H1 (cell line): ENCODE data around the gene DLEC1. TPM values are rescaled to one million over a fixed set of nuclear protein-coding genes. Genes with fewer than 3 reads are reported as not detected.
A peak's percentile ranks its signal among the peaks of the same experiment; 100 is the strongest.

ENCODE experiments used
- RAD21 ChIP-seq, 2 experiments: IDR thresholded peaks in 1 of 2; conservative IDR thresholded peaks in 1 of 2; 2 replicates each; pipeline ENCODE4 v1.6.1; 2011; ENCODE audit warnings: low read depth in 2 of 2, low read length in 2 of 2, improper control_type of control experiment in 1 of 2, inconsistent platforms in 1 of 2, mild to moderate bottlenecking in 1 of 2, moderate library complexity in 1 of 2
- SRF ChIP-seq: IDR thresholded peaks from 2 replicates; pipeline ENCODE4 v1.6.1; 2011; ENCODE audit warnings: mild to moderate bottlenecking, low read depth, low read length, moderate library complexity
- polyA plus RNA-seq, 7 experiments: library from polyadenylated mRNA; depleted of rRNA in 3 of 7; stranded (reverse) in 5 of 7; unstranded in 2 of 7; fragments of >200 nt in 5 of 7; fragments of 200-250 nt in 2 of 7; gene quantifications; 1 replicate in 5 of 7; 2 replicates in 1 of 7; 4 replicates in 1 of 7; pipeline versions ENCODE4 v1.2.1 to v1.2.3, GENCODE V29; 2011 to 2013; ENCODE audit warnings: missing spikeins in 2 of 7, mixed read lengths in 2 of 7
- total RNA-seq: library from RNA; stranded (reverse); fragmentation: NEBNext Ultra II Directional; extraction: Animal tissue kit (Norgen Biotek cat#: 25700); gene quantifications from 2 replicates; pipeline ENCODE4 v1.2.1, GENCODE V29; 2021

The DLEC1 gene
- total and polyA plus RNA-seq, 2 of the 8 experiments (the other 6 are each of a cell fraction or from before 2014, with no cell fraction given), result 0.26 to 0.76 TPM

GRCh38 chr3:38131621-38132369, 92.8 kb downstream of the DLEC1 start (continued):
- TF ChIP-seq RAD21 (IDR thresholded peaks at IDR 0.05 in 1 of 2, conservative IDR thresholded peaks at IDR 0.05 in 1 of 2; ENCODE audit: low read depth in 2 of 2, low read length in 2 of 2) (peak; percentile 77 to 85), SRF (no peak)
